Retina (tissue), 1 donor: ENCODE data around the gene CCDC191.

ENCODE experiments used
- DNase-seq: peaks from one replicate; pipeline ENCODE4 v3.0.0-alpha.2; 2016

Gene CCDC191

GRCh38 chr3:114056130-114057010 is at the start of gene CCDC191, which contains the start of gene QTRT2:
Gene CCDC191 (minus strand): TSS chr3:114056526. CDS start chr3:114056466, 60 bp downstream.
Gene QTRT2 (plus strand): TSS chr3:114056737. CDS start chr3:114065258, 8,521 bp downstream.
- peak; percentile 98 for DNase-seq

GRCh38 chr3:114104414-114104813 is 48.1 kb upstream of the CCDC191 start:
- no peak for DNase-seq

- no peak for DNase-seq
These were observed 47.5 kb upstream of the CCDC191 start for GRCh38 chr3:114103858-114104257.

GRCh38 chr3:114103181-114103580 is 46.9 kb upstream of the CCDC191 start:
- DNase-seq = no peak

GRCh38 chr3:114101101-114101500 is 44.8 kb upstream of the CCDC191 start:
- DNase-seq = peak; percentile 44

GRCh38 chr3:114095796-114096195 is 39.5 kb upstream of the CCDC191 start:
- DNase-seq = no peak

- DNase-seq = no peak
These were observed 37.3 kb upstream of the CCDC191 start for GRCh38 chr3:114093596-114093995.

- DNase-seq = no peak
These were observed 36.7 kb upstream of the CCDC191 start for GRCh38 chr3:114093016-114093380.

- peak; percentile 8 for DNase-seq
These were observed 36.1 kb upstream of the CCDC191 start for GRCh38 chr3:114092151-114093015.

GRCh38 chr3:114089675-114090074 is 33.3 kb upstream of the CCDC191 start:
- no peak for DNase-seq

- DNase-seq = no peak
These were observed 30.0 kb upstream of the CCDC191 start for GRCh38 chr3:114086356-114086755.

- no peak for DNase-seq
These were observed 26.8 kb upstream of the CCDC191 start for GRCh38 chr3:114083112-114083511.

- no peak for DNase-seq
These were observed 24.7 kb upstream of the CCDC191 start for GRCh38 chr3:114081037-114081436.

- no peak for DNase-seq
These were observed 23.9 kb upstream of the CCDC191 start for GRCh38 chr3:114080201-114080600.

- DNase-seq = no peak
These were observed 23.4 kb upstream of the CCDC191 start for GRCh38 chr3:114079761-114080160.

- DNase-seq = no peak
These were observed 21.8 kb upstream of the CCDC191 start for GRCh38 chr3:114078126-114078525.

- DNase-seq = no peak
These were observed 20.4 kb upstream of the CCDC191 start for GRCh38 chr3:114076711-114077110.

GRCh38 chr3:114071786-114072185 is 15.5 kb upstream of the CCDC191 start:
- no peak for DNase-seq

GRCh38 chr3:114068336-114068735 is 12.0 kb upstream of the CCDC191 start:
- no peak for DNase-seq

- no peak for DNase-seq
These were observed 11.5 kb upstream of the CCDC191 start for GRCh38 chr3:114067804-114068203.

GRCh38 chr3:114060906-114061655 is 4.8 kb upstream of the CCDC191 start:
- no peak for DNase-seq

- DNase-seq = no peak
These were observed 2.3 kb upstream of the CCDC191 start for GRCh38 chr3:114058646-114059045.

- no peak for DNase-seq
These were observed 653 bp upstream of the CCDC191 start for GRCh38 chr3:114057011-114057347.
